Occipital lobe (tissue), 2 donors: Measurements from ENCODE around the gene KLHL29. TPM values are rescaled to one million over a fixed set of nuclear protein-coding genes. Genes with fewer than 3 reads are reported as not detected.
"Not testable (repeated sequence)": the region's sequence is repeated elsewhere in the genome, so short reads cannot be mapped to it uniquely, and the experiment has no call there.

Experiments
- DNase-seq: peaks from one replicate; lab custom pipeline; 2025; lab: John Stamatoyannopoulos, UW
- total RNA-seq: library from RNA; depleted of rRNA; stranded (reverse); fragments of >200 nt; gene quantifications from one replicate; pipeline ENCODE4 v1.2.3, GENCODE V29; 2014

KLHL29 gene
- total RNA-seq, 1 donor from 2014 or later: 8.4 TPM

GRCh38 chr2:23708771-23709170, 323.8 kb downstream of the KLHL29 start:
- DNase-seq: no peak

DNA sequence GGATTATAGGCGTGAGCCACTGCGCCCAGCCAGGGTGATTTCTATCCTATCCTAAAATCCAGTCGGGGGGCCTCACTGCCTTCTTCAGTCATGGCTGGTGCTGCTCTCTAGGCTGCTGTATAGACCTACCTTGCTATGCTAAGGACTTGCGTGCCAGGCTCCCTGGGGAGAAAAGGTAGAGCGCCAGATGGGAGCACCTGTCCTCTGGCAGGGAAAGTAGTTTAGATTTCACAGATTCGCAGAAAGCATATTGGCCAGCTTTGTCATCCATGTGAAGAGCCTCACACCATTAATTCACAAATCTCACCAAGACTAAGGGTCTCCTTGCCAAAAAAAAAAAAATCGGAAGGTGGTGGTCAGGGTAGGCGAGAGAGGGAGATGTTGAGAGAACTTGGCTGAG, 324.3 kb downstream of the KLHL29 start:
- DNase-seq: no peak

DNA sequence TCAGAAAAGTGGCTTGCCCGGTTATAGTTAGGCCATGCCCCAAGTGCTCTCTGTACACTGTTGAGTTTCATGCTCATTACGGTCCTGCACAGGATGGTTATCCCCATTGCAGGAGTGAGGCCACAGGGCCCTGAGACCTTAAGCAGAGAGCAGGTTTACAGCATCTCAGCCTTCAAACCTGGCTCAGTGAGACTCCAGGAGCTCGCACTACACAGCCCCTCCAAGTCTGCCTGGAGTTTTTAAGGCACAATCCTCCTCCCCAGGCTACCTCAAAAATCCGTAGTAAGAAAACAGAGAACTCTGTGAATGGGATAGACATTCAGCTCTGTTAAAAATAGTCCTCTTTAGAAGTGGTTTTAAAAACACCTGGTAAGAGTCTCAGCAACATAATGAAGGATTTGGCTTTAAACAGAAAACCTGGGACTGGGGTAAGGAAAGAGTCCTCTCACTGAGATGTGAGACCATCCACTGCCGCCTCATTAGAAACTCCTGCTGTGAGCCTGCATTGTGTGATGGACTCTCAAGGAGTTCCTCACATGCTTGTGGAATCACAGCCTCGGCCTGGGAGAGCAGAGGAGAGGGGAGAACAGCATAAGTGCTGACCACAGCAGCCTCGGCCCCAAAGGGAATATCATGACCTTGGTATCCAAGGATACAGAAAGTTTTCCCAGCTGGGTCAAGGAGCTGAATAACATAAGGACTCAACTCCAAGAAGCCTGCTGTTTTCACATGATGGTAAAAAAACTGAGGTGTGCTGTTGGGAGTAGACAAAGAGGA, 327.2 kb downstream of the KLHL29 start:
- DNase-seq: no peak

DNA sequence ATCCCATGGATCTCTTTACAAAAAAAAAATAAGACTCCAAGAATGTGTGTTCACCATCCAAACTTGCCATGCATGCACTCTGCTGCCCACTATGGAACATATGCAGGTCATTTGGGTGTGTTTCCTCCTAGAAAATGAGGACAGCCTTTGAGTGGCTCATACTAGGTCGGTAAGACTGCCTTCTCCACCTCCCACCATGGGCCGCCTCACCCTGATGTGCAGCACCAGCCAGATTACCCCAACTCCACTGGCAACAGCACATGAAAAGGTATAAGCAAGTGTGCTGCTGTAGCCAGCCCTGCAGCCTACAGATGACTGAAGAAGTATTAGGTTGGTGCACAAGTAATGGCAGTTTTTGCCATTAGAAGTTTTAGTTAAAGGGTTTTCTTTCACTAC, 327.8 kb downstream of the KLHL29 start:
- DNase-seq: no peak

GRCh38 chr2:23713351-23713750, 328.4 kb downstream of the KLHL29 start:
- no peak for DNase-seq

DNA sequence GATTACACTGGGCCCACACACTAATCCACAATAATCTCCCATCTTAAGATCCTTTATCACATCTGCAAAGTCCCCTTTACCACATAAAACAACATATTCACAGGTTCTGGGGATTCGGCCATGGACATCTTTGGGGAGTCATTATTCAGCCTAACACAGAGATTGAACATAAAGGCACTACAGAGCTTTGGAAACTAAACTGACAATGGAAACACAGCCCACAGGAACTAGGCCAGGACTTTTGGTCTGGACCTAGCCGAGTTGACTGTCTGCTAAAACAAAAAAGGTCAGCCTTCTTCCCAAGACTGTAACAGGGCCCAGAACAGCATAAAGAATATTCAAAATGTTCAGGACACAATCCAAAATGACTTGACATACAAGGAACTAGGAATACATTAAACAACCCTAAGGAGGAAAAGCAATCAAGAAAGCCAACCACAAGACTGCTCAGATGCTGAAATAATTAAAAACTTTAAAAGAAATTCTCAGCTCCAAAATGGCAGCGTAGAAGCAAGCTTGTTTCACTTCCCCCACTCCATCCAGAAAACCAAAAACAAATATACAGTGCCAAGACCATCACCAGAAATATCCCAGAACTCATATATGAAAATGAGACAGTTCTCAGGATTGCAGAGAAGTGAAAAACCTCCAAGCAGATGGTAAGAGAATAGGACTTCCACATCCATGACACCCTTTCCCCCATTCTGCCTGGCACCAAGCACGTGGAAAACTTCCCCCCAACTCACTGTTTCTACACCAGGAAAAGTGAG, 334.1 kb downstream of the KLHL29 start:
- no peak for DNase-seq

GRCh38 chr2:23719716-23720115, 334.7 kb downstream of the KLHL29 start:
- no peak for DNase-seq

DNA sequence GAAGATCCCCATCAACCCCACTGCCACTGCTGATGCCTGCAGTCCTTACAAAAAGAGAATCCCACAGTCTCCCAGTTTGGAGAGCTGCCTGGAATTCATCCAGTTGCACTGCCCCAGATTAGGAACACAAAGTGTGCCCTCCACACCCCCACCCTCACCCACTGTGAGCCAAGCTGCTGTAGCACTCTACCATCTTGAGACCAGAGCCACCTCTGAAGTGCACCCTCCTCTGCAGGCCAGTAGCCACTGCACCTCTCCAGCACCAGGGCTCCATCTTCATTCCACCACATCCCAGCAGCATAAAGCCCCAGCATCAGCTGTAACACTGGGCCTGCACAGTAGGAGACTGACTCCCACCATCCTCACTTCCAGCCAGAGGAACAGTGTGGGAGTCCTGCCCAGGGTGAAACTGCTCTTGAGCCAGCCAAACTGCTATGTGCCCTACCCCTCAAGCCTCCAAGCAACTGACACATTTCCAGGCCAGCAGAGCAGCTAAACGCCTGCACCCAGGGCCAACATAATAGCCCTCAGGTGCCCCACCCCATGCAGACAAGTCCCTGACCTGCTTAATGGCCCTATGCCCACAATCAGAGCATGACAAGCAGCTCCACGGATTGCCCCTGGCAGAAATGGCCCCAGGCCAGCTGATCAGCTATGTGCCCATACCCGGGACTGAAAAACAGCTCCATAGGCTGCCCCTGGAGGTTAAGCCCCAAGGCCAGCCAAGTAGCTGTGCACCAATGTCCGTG, 335.9 kb downstream of the KLHL29 start:
- no peak for DNase-seq

GRCh38 chr2:23721454-23721826, 336.5 kb downstream of the KLHL29 start:
- DNase-seq: no peak

GRCh38 chr2:23722255-23722654, 337.3 kb downstream of the KLHL29 start:
- no peak for DNase-seq

DNA sequence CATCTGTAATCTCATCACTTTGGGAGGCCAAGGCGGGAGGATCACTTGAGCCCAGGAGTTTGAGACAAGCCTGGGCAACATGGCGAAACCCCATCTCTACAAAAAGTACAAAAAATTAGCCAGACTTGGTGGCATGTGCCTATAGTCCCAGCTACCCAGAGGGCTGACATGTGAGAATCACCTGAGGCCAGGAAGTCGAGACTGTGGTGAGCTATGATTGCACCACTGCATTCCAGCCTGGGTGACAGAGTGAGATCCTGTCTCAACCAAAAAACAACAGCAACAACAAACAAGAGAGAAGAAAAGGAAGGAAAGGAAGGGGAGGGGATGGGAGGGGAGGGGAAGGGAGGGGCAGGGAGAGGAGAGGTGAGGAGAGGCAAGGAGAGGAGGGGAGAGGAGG, 338.1 kb downstream of the KLHL29 start:
- not testable (repeated sequence) for DNase-seq

GRCh38 chr2:23734416-23734815, 349.4 kb downstream of the KLHL29 start:
- DNase-seq: no peak

DNA sequence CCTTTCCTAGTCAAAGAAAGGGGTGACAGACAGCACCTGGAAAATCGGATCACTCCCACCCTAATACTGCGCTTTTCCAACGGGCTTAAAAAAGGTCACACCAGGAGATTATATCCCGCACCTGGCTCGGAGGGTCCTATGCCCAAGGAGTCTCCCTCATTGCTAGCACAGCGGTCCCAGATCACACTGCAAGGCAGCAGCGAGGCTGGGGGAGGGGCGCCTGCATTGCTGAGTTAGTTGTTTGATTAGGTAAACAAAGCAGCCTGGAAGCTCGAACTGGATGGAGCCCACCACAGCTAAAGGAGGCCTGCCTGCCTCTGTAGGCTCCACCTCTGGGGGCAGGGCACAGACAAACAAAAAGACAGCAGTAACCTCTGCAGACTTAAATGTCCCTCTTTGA, 351.8 kb downstream of the KLHL29 start:
- not testable (repeated sequence) for DNase-seq

DNA sequence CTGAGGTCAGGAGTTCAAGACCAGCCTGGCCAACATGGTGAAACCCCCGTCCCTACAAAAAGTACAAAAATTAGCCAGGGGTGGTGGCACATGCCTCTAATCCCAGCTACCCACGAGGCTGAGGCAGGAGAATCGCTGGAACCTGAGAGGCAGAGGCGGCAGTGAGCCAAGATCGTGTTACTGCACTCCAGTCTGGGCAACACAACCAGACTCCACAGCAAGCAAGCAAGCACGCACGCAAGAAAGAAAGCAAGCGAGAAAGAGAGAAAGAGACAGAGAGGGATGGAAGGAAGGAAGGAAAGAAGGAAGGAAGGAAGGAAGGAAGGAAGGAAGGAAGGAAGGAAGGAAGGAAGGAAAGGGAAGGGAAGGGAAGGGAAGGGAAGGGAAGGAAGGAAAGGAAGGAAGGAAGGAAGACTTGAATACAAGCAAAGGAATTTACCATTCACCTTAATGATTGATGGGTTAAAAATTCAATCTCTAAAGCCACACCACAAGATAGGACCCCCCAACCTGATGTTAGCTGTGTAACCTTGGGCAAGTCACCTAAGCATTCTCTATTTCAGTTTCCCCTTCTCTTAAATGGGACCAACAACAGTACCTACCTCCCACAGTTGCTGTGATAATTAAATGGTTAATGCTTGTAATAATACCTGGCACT, 360.2 kb downstream of the KLHL29 start:
- DNase-seq: no peak

GRCh38 chr2:23745726-23746105, 360.7 kb downstream of the KLHL29 start:
- DNase-seq: no peak

GRCh38 chr2:23746141-23746863, 361.3 kb downstream of the KLHL29 start:
- no peak for DNase-seq

- DNase-seq: no peak
These were observed 366.8 kb downstream of the KLHL29 start for GRCh38 chr2:23751747-23752265.

DNA sequence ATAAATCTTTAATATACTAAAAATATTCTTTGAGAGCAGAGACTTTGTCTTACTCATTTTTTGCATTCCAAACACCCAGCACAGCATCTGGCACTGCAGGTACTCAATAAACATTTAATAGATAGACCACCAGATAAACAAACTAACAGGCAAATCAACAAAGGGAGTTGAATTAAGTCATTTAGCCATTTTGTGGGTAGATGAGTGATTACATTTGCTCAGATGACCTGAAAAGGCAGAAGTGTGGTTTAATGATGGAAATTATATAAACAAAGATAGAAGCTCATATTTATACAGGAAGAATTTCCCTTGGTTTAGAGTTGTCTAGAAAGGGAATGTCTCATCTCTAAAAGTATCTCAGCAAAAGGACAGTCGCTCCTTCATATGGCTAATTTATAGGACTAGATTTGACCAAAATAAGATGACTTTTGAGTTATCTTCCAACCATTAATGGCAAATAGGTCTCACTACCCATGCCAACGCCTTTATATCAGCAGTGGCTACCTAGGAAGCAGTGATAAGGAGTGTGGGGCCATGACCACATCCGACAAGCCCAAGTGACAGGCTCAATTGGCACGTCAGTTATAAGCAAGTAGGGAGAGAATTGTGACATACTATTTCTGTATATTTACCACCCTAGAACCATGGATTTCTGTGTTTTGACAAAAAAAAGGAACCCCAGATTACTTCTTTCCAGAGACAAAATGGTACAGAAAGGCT, 368.5 kb downstream of the KLHL29 start:
- DNase-seq: no peak

- no peak for DNase-seq
These were observed 370.0 kb downstream of the KLHL29 start for GRCh38 chr2:23754970-23755369.
